ENCODE results near the gene FUS.
"Not testable (repeated sequence)": the region's sequence is repeated elsewhere in the genome, so short reads cannot be mapped to it uniquely, and the experiment has no call there.

Gene FUS

DNA sequence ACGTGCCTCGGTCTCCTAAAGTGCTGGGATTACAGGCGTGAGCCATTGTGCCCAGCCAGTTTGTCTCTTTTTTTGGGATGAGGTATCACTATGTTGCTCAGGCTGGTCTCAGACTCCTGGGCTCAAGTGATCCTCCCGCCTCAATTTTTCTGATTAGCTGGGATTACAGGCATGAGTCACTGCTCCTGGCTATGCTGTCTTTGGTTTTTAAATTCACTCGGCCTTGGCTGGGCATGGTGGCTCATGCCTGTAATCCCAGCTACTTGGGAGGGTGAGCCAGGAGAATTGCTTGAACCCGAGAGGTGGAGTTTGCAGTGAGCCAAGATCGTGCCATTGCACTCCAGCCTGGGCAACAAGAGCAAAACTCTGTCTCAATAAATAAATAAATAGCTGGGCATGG lies 35.5 kb upstream of the FUS start:
- DNase-seq = not testable (repeated sequence)

DNA sequence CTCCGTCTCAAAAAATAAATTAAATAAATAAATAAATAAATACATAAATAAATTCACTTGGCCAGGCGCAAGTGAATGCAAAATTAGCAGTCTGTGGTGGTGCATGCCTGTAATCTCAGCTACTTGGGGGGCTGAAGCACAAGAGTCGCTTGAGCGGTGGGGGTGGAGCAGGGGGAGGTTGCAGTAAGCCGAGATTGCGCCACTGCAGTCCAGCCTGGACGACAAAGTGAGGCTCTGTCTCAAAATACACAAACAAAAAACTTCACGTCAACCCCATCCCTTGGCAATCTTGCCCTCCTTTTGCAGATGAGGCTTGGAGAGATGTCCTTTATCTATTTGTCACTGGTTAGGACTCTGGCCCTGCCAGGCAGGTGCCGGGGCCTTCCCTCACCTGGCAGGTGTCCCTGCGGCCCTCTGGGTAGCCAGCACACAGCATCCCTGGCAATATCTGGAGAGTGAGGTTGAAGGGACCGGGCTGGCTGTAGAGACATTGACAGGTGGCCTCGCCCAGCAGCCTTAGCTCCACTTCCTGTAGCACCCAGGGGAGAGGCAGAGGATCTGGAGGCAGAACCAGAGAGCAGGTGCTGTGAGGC lies 34.4 kb upstream of the FUS start:
- no peak for DNase-seq

DNA sequence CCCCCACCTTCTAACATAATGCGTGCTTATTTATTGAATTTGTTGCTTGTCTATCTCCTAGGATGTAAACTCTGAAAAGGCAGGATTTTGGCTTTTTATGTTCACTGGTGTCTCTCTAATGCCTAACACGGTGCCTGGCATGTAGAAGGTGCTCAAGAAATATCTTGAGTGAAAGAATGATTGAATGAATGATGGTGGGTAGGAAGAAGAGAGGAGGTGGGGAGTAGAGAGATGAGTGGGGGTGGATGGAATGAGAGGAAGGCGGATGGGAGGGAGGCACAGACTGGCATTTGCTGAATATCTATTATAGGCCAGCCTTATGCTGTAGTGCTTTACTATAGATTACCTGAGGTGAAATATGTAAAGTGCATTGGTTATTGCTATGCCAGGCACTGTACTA lies 32.4 kb upstream of the FUS start:
- no peak for DNase-seq

GRCh38 chr16:31148281-31148728 lies 31.6 kb upstream of the FUS start:
- no peak for DNase-seq

DNA sequence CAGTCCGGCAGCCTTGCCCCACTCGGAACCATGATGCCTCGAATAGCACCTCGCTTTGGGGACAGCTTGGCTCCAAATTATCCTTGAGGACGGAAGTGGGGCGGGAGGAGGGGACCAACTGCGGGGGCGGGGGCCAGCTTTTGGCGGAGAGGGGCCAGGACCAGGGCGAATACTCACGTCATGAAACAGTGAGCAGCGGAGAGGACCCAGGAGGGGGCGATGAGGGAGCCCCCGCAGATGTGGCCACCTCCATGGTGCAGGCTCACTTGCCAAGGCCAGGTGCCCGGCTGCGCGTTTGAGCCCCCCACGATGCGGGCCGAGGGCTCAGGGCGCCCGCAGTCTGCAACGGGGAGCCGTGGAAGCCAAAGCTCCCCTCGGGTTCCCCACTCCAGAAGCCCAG lies 31.0 kb upstream of the FUS start:
- DNase-seq = no peak

DNA sequence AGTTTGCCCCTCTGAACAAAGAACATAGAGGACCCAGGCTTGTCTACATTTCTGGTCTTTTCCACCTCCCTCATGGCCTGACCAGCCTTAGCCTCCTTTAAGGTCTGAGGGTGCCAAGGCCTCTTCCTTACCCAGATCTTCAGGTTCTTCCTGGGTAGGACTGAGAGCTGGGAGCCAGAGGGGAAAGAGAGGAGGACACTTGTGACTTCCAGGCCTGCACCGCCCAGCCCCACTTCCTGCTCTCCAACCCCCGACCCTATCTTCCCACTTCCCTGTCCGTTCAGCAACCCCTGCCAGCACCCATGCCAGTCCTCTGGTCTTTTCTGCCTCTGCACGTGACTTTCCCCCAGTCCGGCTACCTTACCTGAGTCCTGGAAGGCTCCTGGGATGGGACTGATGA lies 30.6 kb upstream of the FUS start:
- DNase-seq = no peak

GRCh38 chr16:31149894-31150890 lies 29.7 kb upstream of the FUS start, which contains the start of gene PRSS36:
Gene PRSS36 (minus strand): TSS chr16:31150066. CDS start chr16:31150035, 31 bp downstream.
- DNase-seq = no peak

DNA sequence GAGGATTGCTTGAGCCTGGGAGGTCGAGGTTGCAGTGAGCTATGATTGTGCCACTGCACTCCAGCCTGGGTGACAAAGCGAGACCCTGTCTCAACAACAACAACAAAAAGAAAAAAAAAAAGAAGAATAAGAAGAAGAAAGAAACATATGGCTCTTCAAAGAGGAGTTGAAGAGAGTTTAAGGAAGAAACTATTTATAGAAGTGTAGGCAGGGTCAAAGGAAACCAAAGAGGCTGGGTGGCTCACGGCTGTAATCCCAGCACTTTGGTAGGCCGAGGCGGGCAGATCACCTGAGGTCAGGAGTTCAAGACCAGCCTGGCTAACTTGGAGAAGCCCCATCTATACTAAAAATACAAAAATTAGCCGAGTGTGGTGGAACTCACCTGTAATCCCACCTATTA lies 29.0 kb upstream of the FUS start:
- not testable (repeated sequence) for DNase-seq

GRCh38 chr16:31157136-31157535 lies 22.8 kb upstream of the FUS start:
- no peak for DNase-seq

DNA sequence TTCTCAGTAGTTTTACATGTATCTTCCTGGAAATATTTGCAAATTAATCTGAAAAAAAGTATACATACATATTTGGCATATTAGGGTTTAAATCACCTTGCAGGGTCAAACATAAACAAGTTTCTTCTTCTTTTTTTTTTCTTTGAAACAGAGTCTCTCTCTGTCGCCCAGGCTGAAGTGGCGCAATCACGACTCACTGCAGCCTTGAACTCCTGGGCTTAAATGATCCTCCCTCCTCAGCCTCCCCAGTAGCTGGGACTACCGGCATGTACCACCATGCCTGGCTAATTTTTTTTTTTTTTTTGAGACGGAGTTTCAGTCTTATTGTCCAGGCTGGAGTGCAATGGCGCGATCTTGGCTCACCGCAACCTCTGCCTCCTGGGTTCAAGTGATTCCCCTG lies 12.6 kb upstream of the FUS start:
- no peak for DNase-seq

DNA sequence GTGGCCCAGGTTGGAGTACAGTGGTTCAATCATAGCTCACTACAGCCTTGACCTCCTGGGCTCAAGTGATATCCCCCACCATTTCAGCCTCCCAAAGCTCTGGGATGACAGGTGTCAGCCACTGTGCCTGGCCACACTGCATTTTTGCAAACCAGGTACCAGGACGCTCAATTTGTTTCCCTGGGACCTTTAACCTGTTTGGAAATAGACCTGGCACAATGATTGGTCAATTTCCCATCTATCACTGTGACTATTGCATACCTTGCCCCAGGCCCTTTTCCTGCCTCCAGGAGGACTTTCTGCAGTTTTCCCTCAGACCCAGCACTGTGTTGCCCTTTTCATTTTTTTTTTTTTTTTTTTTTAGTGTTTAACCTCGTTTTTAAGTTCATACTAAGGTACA lies 11.1 kb upstream of the FUS start:
- DNase-seq = no peak

GRCh38 chr16:31170048-31170447 lies 9.9 kb upstream of the FUS start:
- not testable (repeated sequence) for DNase-seq

- DNase-seq = no peak
Observed at GRCh38 chr16:31177136-31177535, 2.8 kb upstream of the FUS start.

DNA sequence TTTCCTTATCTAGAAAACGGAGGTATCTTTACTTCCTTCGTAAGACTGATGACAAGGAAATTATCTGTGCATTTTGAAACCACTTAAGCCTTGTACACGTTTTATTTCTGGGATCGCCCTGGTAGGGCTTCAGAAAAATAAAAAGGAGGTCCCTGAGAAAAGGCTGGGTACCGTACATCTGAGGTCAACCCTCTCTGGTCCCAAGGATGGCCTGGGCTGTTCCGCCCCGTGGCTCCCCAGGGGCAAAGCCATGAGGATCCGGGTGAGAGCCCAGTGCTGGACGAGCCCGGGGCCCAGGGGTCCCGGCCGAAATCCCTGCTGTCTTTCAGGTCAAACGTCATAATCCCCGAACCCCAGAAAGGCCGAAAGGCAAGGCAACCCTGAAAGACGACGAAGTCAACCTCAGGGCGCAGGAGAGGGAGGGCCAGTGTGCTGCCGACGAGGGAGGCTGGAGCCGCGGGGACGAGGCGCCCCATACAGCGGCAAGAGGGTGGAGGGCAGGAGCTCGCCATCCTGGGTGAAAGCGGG lies 656 bp upstream of the FUS start:
- DNase-seq = no peak

- DNase-seq = no peak
Observed at GRCh38 chr16:31181102-31181830, 1.3 kb downstream of the FUS start.

DNA sequence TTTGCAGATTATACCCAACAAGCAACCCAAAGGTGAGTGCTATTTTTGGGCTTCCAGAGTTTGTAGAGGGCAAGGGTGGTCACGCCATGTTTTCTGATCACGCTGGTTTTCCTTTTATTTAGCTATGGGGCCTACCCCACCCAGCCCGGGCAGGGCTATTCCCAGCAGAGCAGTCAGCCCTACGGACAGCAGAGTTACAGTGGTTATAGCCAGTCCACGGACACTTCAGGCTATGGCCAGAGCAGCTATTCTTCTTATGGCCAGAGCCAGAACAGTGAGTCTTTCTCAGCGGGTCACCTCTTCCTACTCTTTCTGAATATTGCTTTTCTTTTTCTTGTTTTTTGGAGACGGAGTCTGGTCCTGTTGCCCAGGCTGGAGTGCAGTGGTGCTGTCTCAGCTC lies 2.5 kb downstream of the FUS start:
- no peak for DNase-seq

DNA sequence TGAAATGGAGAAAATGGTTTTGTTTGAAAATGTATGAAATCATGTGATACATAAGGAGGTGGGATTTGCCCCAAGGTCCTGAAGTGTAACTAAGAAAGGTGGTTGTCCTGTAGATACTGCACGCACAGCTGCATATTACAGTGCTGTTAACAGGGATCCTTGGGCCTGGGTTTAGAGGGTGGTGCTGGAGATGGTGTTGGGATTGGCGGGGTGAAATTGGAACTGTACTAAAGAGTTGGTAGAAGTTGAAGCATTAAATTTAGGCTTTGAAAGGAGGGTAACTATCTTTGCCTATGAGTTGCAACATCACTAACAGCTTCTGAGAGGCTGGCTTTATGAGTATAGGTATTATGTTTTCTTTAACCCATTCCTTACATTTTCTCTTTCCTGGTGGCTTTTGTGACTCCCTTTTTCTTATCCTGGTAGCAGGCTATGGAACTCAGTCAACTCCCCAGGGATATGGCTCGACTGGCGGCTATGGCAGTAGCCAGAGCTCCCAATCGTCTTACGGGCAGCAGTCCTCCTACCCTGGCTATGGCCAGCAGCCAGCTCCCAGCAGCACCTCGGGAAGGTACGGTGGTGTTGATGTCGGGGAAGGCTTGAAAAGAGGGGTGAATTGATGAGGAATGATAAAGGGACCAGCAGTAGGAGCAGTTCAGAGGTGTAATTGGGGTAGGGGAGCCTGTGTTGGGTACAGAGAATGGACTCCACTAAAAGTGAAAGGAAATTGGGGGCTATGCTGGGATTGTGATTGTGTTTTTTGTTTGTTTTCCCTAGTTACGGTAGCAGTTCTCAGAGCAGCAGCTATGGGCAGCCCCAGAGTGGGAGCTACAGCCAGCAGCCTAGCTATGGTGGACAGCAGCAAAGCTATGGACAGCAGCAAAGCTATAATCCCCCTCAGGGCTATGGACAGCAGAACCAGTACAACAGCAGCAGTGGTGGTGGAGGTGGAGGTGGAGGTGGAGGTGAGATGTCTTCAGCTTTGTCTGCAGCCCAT lies 3.8 kb downstream of the FUS start:
- DNase-seq = no peak

DNA sequence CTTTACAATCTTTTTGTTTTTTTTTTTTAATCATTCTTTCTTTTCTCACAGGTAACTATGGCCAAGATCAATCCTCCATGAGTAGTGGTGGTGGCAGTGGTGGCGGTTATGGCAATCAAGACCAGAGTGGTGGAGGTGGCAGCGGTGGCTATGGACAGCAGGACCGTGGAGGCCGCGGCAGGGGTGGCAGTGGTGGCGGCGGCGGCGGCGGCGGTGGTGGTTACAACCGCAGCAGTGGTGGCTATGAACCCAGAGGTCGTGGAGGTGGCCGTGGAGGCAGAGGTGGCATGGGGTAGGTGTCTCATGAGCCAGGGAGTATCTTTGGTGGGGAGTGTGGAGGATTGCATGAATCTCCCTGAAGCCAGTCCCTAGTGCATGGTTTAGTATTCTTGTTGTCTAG lies 4.9 kb downstream of the FUS start:
- DNase-seq = no peak

DNA sequence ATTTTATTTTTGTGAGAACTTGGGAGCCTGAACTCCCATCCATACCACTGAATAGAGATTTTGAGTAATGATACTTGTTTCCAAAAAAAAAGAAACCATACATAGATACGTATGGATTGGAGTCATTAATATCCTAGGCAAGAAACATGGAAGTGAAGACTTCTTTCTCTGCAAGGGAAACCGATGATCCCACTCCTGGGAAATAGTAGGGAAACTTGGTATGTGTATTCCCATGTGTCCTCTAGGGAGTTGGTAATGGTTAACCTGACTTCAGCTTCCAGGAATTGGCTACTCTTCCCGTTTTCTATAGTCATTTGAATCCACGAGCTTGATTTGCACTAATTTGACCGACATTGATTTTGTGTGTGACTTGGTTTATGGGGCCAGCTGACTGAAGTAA lies 5.4 kb downstream of the FUS start:
- no peak for DNase-seq

DNA sequence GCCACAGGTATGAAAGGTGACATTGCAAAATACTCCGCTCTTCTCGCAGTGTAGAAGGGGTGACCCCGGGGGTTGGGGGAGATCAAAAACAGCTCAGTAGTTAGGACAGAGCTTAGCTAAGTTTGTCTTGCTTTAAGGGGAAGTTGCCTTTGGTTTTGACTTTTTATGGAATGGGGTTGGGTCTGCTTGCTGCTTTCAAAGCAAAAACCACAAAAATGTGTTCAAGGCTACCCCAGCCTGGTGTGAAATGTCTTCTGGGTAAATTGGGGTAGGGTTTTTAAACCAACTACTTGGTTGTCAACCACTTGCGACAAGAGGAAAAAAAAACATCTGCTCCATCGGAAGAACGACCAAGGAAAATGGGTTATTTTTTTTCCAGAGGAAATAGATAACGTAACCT lies 6.2 kb downstream of the FUS start:
- DNase-seq = no peak

GRCh38 chr16:31186930-31187807 lies 7.2 kb downstream of the FUS start:
- no peak for DNase-seq
